Neural cell (in vitro differentiated cells): ENCODE data around the gene RSRC1. TPM values are rescaled to one million over a fixed set of nuclear protein-coding genes. Genes with fewer than 3 reads are reported as not detected.

ENCODE experiments used
- H2AFZ ChIP-seq: fragments of 200-600, 300-800 bp; sonication (generic), shearing (Covaris generic); 2 replicates; pipeline ENCODE4 v1.6.0; 2014; ENCODE audit warnings: low read depth, mild to moderate bottlenecking, antibody characterized with exemption, low read length, moderate library complexity
- H3F3A ChIP-seq: fragments of 200-600 bp; shearing (Covaris generic); 2 replicates; pipeline ENCODE4 v1.6.1; 2016; ENCODE audit warnings: mild to moderate bottlenecking, moderate library complexity, mixed read lengths, antibody characterized with exemption, low read length; ENCODE audit not compliant: insufficient read depth, poor library complexity, severe bottlenecking
- H3K27ac ChIP-seq: fragments of 200-600, 300-800 bp; sonication (generic), shearing (Covaris generic); 2 replicates; pipeline ENCODE4 v1.5.1; 2014; ENCODE audit warnings: mild to moderate bottlenecking, low read length, moderate library complexity
- H3K27me3 ChIP-seq: fragments of 300-800, 200-600 bp; sonication (generic), shearing (Covaris generic); 2 replicates; pipeline ENCODE4 v1.6.0; 2014; ENCODE audit warnings: mild to moderate bottlenecking, low read depth, low read length, moderate library complexity; ENCODE audit not compliant: insufficient read depth
- H3K36me3 ChIP-seq: fragments of 300-800, 200-600 bp; sonication (generic), shearing (Covaris generic); 2 replicates; pipeline ENCODE4 v1.5.1; 2014; ENCODE audit warnings: mild to moderate bottlenecking, antibody characterized with exemption, low read length, moderate library complexity; ENCODE audit not compliant: insufficient read depth
- H3K4me2 ChIP-seq: fragments of 300-800, 200-600 bp; sonication (generic), shearing (Covaris generic); 2 replicates; pipeline ENCODE4 v1.6.0; 2014; ENCODE audit warnings: mild to moderate bottlenecking, low read length
- H3K4me3 ChIP-seq: fragments of 300-800, 200-600 bp; sonication (generic), shearing (Covaris generic); 2 replicates; pipeline ENCODE4 v1.5.1; 2014; ENCODE audit warnings: mild to moderate bottlenecking, low read length, moderate library complexity
- H3K79me2 ChIP-seq: fragments of 200-600 bp; shearing (Covaris generic); replicated peaks from 2 replicates; pipeline ENCODE4 v1.6.0; 2014; ENCODE audit warnings: mild to moderate bottlenecking, low read length, moderate library complexity; ENCODE audit not compliant: insufficient read depth
- H3K9ac ChIP-seq: fragments of 300-800, 200-600 bp; sonication (generic), shearing (Covaris generic); 2 replicates; pipeline ENCODE4 v1.6.1; 2016; ENCODE audit warnings: mild to moderate bottlenecking, low read length, mixed read lengths
- H3K9me2 ChIP-seq: fragments of 200-600 bp; shearing (Covaris generic); 2 replicates; pipeline ENCODE4 v1.6.1; 2016; ENCODE audit warnings: mild to moderate bottlenecking, low read length, mixed read lengths; ENCODE audit not compliant: insufficient read depth
- H3K9me3 ChIP-seq: fragments of 200-600, 300-800 bp; sonication (generic), shearing (Covaris generic); 2 replicates; pipeline ENCODE4 v1.6.1; 2016; ENCODE audit warnings: mild to moderate bottlenecking, mixed run types, low read length, moderate library complexity, mixed read lengths
- H4K20me1 ChIP-seq: fragments of 200-600 bp; shearing (Covaris generic); 2 replicates; pipeline ENCODE4 v1.6.1; 2016; ENCODE audit warnings: mild to moderate bottlenecking, mixed run types; ENCODE audit not compliant: insufficient read depth
- CTCF ChIP-seq: fragments of 450-650 bp; IDR thresholded peaks from 2 replicates; pipeline ENCODE4 v1.5.1; 2014; ENCODE audit warnings: antibody characterized with exemption, mild to moderate bottlenecking, moderate library complexity; ENCODE audit not compliant: poor library complexity, severe bottlenecking
- EP300 ChIP-seq: fragments of 450-650 bp; conservative IDR thresholded peaks from 2 replicates; pipeline ENCODE4 v1.6.1; 2014; ENCODE audit warnings: antibody characterized with exemption, mild to moderate bottlenecking, moderate library complexity; ENCODE audit not compliant: poor library complexity, severe bottlenecking
- EZH2 ChIP-seq: fragments of 200-600, 300-800 bp; shearing (Covaris generic), sonication (generic); IDR thresholded peaks from 2 replicates; pipeline ENCODE4 v1.6.1; 2014; ENCODE audit warnings: antibody characterized with exemption, low read length, borderline replicate concordance, mild to moderate bottlenecking; ENCODE audit not compliant: insufficient read depth, poor library complexity, severe bottlenecking
- MXI1 ChIP-seq: fragments of 450-650 bp; conservative IDR thresholded peaks from 2 replicates; pipeline ENCODE4 v1.6.1; 2014; ENCODE audit warnings: antibody characterized with exemption, mild to moderate bottlenecking; ENCODE audit not compliant: poor library complexity, severe bottlenecking
- POLR2AphosphoS5 ChIP-seq: IDR thresholded peaks from 2 replicates; pipeline ENCODE4 v1.6.1; 2012
- RAD21 ChIP-seq: fragments of 450-650 bp; conservative IDR thresholded peaks from 2 replicates; pipeline ENCODE4 v1.6.1; 2014; ENCODE audit warnings: antibody characterized with exemption, mild to moderate bottlenecking, moderate library complexity
- REST ChIP-seq: IDR thresholded peaks from 2 replicates; pipeline ENCODE4 v1.6.1; 2012; ENCODE audit warnings: borderline replicate concordance
- SMC3 ChIP-seq: fragments of 450-650 bp; conservative IDR thresholded peaks from 2 replicates; pipeline ENCODE4 v1.6.1; 2014; ENCODE audit warnings: antibody characterized with exemption, mild to moderate bottlenecking, moderate library complexity; ENCODE audit not compliant: poor library complexity
- TAF1 ChIP-seq: IDR thresholded peaks from 2 replicates; pipeline ENCODE4 v1.6.1; 2012; ENCODE audit warnings: low read depth
- polyA plus RNA-seq: library from polyadenylated mRNA; depleted of rRNA; stranded (reverse); fragments of >200 nt; gene quantifications from 2 replicates; pipeline ENCODE4 v1.2.3, GENCODE V29; 2014

The RSRC1 gene
- polyA plus RNA-seq, 1 donor from 2014 or later = 28.1 TPM

GRCh38 chr3:158347966-158348365 is 238.1 kb downstream of the RSRC1 start:
- no peak overlapping the region for H2AFZ ChIP-seq
- H3K27me3 ChIP-seq = no peaks in the 10 kb centered on the region
- H3K36me3 ChIP-seq = no peaks in the 10 kb centered on the region
- no peak overlapping the region for H3K27ac ChIP-seq
- H3K9me2 ChIP-seq = no peaks in the 10 kb centered on the region
- TF ChIP-seq RAD21 (no peak), MXI1 (no peak), TAF1 (no peak), EP300 (no peak), SMC3 (no peak)
- H3K4me2 ChIP-seq = no peak overlapping the region
- no peaks in the 10 kb centered on the region for H4K20me1 ChIP-seq
- H3K9me3 ChIP-seq = no peaks in the 10 kb centered on the region
- H3K79me2 ChIP-seq = no peaks in the 10 kb centered on the region
- H3K9ac ChIP-seq = no peak overlapping the region
- H3K4me3 ChIP-seq = no peak overlapping the region
- H3F3A ChIP-seq = no peaks in the 10 kb centered on the region

- no peaks in the 10 kb centered on the region for H3K9me3 ChIP-seq
- no peaks in the 10 kb centered on the region for H3K9me2 ChIP-seq
- no peaks in the 10 kb centered on the region for H3K27me3 ChIP-seq
- no peak overlapping the region for H3K9ac ChIP-seq
- no peak overlapping the region for H3K27ac ChIP-seq
- H2AFZ ChIP-seq = no peak overlapping the region
- H3K79me2 ChIP-seq = no peaks in the 10 kb centered on the region
- H3K36me3 ChIP-seq = no peaks in the 10 kb centered on the region
- H4K20me1 ChIP-seq = no peaks in the 10 kb centered on the region
- H3K4me2 ChIP-seq = no peak overlapping the region
- TF ChIP-seq REST (no peak), CTCF (no peak), POLR2AphosphoS5 (no peak), TAF1 (no peak), EZH2 (no peak), RAD21 (no peak), MXI1 (no peak), SMC3 (no peak), EP300 (no peak)
- no peaks in the 10 kb centered on the region for H3F3A ChIP-seq
- no peak overlapping the region for H3K4me3 ChIP-seq
Measured at GRCh38 chr3:158350971-158351370, 241.1 kb downstream of the RSRC1 start.
